ENCODE measurements around the gene ALB. TPM values are rescaled to one million over a fixed set of nuclear protein-coding genes. Genes with fewer than 3 reads are reported as not detected.

ALB gene
- total RNA-seq, 1 experiment from 2014 or later = 21.3 TPM

DNA sequence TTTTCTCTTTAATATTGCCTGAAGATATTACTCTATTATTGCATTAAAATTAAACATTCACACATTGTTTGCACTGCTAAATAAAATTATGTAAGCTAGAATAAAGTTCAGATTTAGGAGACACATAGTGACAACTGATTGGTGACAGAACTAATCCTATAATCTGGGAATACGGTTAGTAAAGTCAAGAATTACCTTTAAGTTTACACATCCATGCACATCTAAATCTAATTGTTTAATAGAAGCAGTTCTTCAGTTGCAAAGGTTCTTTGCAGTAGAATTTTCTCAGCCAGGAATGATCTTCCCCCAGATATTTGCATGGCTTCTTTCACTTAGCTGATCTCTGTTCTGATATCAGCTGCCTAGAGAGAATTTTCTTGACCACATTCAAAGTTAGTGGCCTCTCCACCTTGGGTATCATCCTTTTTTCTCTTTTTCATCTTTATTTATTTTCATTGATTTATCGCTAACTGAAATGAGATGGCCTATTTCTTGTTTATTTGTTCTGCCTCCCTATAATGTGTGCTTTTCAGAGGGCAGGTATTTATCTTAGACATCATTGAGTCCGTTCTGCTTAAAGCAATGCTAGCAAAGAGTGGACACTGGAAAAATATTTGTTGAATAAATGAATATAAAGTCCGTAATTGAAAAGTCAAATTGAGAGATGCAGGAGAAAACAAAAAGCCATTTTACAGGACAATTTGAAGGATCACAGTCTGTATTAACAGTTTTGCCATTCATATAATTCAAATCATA, 44.5 kb downstream of the ALB start:
- Histone ChIP-seq H3K4me1 (ENCODE audit: control insufficient read depth, insufficient read depth, low read length) (no peaks in the 10 kb centered on the region), H3K9me3 (ENCODE audit: control insufficient read depth, insufficient read depth, low read depth, low read length) (no peaks in the 10 kb centered on the region), H3K36me3 (ENCODE audit: control insufficient read depth, insufficient read depth, low read length) (no peaks in the 10 kb centered on the region), H3K4me3 (ENCODE audit: low read depth in 2 of 2, low read length in 2 of 2) (no peak overlapping the region), H3K27ac (ENCODE audit: low read length) (no peak overlapping the region), H3K27me3 (ENCODE audit: control insufficient read depth, insufficient read depth, low read length) (peaks cover 2% of the 10 kb centered on the region; the same call in 1 of the 2 replicates)
- in situ Hi-C loops (cut with HindIII; ENCODE audit: low pct_unique_long_range_greater_than_20kb, low sequenced_read_pairs) = no loop called here
- DNase-seq (ENCODE audit: low read depth, low spot score) (no peak), ATAC-seq (no peak)
- BruUV-seq (replicated peaks) = no TSS peak
- intact Hi-C loops (cut with micrococcal nuclease; ENCODE audit: unreplicated experiment) = loop anchor here (10.0 kb wide), 1 partner anchor 134 kb away; no protein-coding TSS in a partner anchor
- ChIA-PET POLR2A (interaction anchor here (0.6 kb wide), 1 partner anchor 190 kb away, joined by 4 read pairs; the partner anchor contains the start of gene ANKRD17), CTCF (interaction anchor here (0.7 kb wide), 1 partner anchor 288 kb away, joined by 3 read pairs; no protein-coding TSS in a partner anchor)
- no peak for TF ChIP-seq SIN3A (IDR thresholded peaks at IDR 0.05; ENCODE audit: borderline replicate concordance, insufficient read depth, low read depth, low read length)
- no peak for TF ChIP-seq TCF7L2 (IDR thresholded peaks at IDR 0.05; ENCODE audit: low read depth, low read length)
- no peak for TF ChIP-seq REST (IDR thresholded peaks at IDR 0.05; ENCODE audit: insufficient read depth in 1 of 2, low read depth in 2 of 2, low read length in 1 of 2)
- TF ChIP-seq POLR2AphosphoS5 (IDR thresholded peaks at IDR 0.05; ENCODE audit: low read depth, low read length) = no peak
- TF ChIP-seq CTCF (IDR thresholded peaks at IDR 0.05) = no peak

DNA sequence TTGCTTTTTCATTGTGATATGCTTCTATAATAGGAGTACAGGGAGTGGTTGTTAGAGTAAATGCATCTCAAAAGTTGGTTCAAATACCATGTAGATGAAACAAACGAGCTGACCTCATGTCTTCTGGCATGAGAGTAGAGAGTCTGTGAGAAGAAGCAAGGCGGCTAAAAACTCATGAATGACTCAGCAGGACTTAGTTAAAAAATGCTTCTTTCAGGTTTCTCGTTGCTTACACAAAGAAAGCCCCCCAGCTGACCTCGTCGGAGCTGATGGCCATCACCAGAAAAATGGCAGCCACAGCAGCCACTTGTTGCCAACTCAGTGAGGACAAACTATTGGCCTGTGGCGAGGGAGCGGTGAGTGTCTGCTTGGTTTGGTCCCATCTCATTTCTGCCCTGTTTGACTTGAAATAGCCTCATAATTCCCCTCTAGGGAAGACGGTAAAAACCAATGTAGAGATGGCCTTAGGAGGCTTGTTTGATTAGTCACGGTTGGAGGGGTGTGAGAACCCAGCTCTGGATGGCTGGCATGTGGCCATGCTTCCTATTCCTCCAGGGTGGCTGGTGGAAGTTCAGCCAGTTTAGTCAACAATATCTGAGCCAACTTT, 46.4 kb downstream of the ALB start:
- Histone ChIP-seq H3K36me3 (ENCODE audit: control insufficient read depth, insufficient read depth, low read length) (no peaks in the 10 kb centered on the region), H3K4me3 (ENCODE audit: low read depth in 2 of 2, low read length in 2 of 2) (no peak overlapping the region), H3K27ac (ENCODE audit: low read length) (no peak overlapping the region), H3K9me3 (ENCODE audit: control insufficient read depth, insufficient read depth, low read depth, low read length) (no peaks in the 10 kb centered on the region), H3K4me1 (ENCODE audit: control insufficient read depth, insufficient read depth, low read length) (no peaks in the 10 kb centered on the region), H3K27me3 (ENCODE audit: control insufficient read depth, insufficient read depth, low read length) (peaks cover 2% of the 10 kb centered on the region; the same call in 1 of the 2 replicates)
- in situ Hi-C loops (cut with HindIII; ENCODE audit: low pct_unique_long_range_greater_than_20kb, low sequenced_read_pairs) = no loop called here
- intact Hi-C loops (cut with micrococcal nuclease; ENCODE audit: unreplicated experiment) = no loop called here
- ATAC-seq (no peak), DNase-seq (ENCODE audit: low read depth, low spot score) (no peak)
- no TSS peak for BruUV-seq (replicated peaks)
- CTCF ChIA-PET = no interaction called here
- TF ChIP-seq CTCF (IDR thresholded peaks at IDR 0.05) = no peak
- no peak for TF ChIP-seq SIN3A (IDR thresholded peaks at IDR 0.05; ENCODE audit: borderline replicate concordance, insufficient read depth, low read depth, low read length)
- TF ChIP-seq TCF7L2 (IDR thresholded peaks at IDR 0.05; ENCODE audit: low read depth, low read length) = no peak
- no peak for TF ChIP-seq REST (IDR thresholded peaks at IDR 0.05; ENCODE audit: insufficient read depth in 1 of 2, low read depth in 2 of 2, low read length in 1 of 2)
- TF ChIP-seq POLR2AphosphoS5 (IDR thresholded peaks at IDR 0.05; ENCODE audit: low read depth, low read length) = no peak
- POLR2A ChIA-PET = no interaction called here

Measured in Panc1 (cell line).